Psoas muscle (tissue), 8 donors: ENCODE data around the gene SASS6. TPM values are rescaled to one million over a fixed set of nuclear protein-coding genes. Genes with fewer than 3 reads are reported as not detected.

Experiments used
- ATAC-seq, 4 donors: fragments of 200-7000 bp; cut with Tn5 transposase; one replicate each; pipeline ENCODE4 v1.9.1; 2020; ENCODE audit warnings: moderate library complexity in 3 of 4, mild to moderate bottlenecking in 2 of 4
- DNase-seq, 2 donors: peaks; one replicate each; pipeline ENCODE4 v3.0.0-alpha.2; 2020
- H3K27ac ChIP-seq: fragments of 200-600 bp; one replicate; pipeline ENCODE4 v1.8.0; 2022
- H3K27me3 ChIP-seq, 3 donors: fragments of 200-600 bp in 1 of 3; one replicate each; pipeline versions ENCODE4 v1.6.1 to v1.8.0; 2013 to 2022; ENCODE audit warnings: low read length in 2 of 3, mild to moderate bottlenecking in 2 of 3, moderate library complexity in 1 of 3; ENCODE audit not compliant: insufficient read depth in 3 of 3
- H3K36me3 ChIP-seq, 2 donors: fragments of 200-600 bp in 1 of 2; one replicate each; pipeline versions ENCODE4 v1.6.1 to v1.8.0; 2013 to 2022; ENCODE audit warnings: low read depth in 1 of 2, mild to moderate bottlenecking in 1 of 2, moderate library complexity in 1 of 2; ENCODE audit not compliant: insufficient read depth in 1 of 2
- H3K4me1 ChIP-seq: fragments of 200-600 bp; one replicate; pipeline ENCODE4 v1.8.0; 2022
- H3K4me3 ChIP-seq: fragments of 200-600 bp; one replicate; pipeline ENCODE4 v1.8.0; 2022; ENCODE audit warnings: mild to moderate bottlenecking
- H3K9me3 ChIP-seq: fragments of 200-600 bp; one replicate; pipeline ENCODE4 v1.8.0; 2022
- WGBS, 3 donors: extraction: QIAGEN DNeasy Blood & Tissue Kit; methylation state at CpG; one replicate each; pipeline versions ENCODE4 v1.1.6 to v1.1.7; 2013; 5-methylcytosine and 5-hydroxymethylcytosine counted together
- intact Hi-C, 2 donors: fragments of 100-400 bp; cut with DNase I; formaldehyde crosslinking; loops; one replicate each; pipeline versions ENCODE4 v1.11.0 to v1.14.2; 2022
- polyA plus RNA-seq, 3 donors: library from polyadenylated mRNA; stranded (reverse); fragments of 200-250 nt; gene quantifications; one replicate each; pipeline ENCODE4 v1.2.3, GENCODE V29; 2013
- total RNA-seq, 4 donors: library from RNA; stranded (reverse); fragmentation: NEBNext Ultra II Directional in 2 of 4; extraction: Animal tissue kit (Norgen Biotek cat#: 25700) in 2 of 4; gene quantifications; one replicate each; pipeline versions ENCODE4 v1.2.1 to v1.2.4, GENCODE V29; 2021 to 2023
- TF ChIP-seq, protein P1 (sequence below): fragments of 200-600 bp; IDR thresholded peaks from one replicate; pipeline ENCODE4 v1.8.0; 2022; ENCODE audit warnings: antibody characterized with exemption
- donor health status: healthy with polysubstance abuse.
- donor health status: DM: no; HTN: no; CAD: no; lungs with moderate emphysema.
- donor health status: Bipolar disorder and iron deficiency.
- donor health status: healthy.
- donor health status: DM: yes; HTN: yes; CAD: no.
- donor health status: DM: no; HTN: no; CAD: no.
- donor health status: DM: no; HTN: no; CAD: no.
- donor health status: DM: yes; HTN: yes; CAD: no.

SASS6 gene
- total and polyA plus RNA-seq, 7 donors: 1.1 to 2.4 (median 1.4) TPM

DNA sequence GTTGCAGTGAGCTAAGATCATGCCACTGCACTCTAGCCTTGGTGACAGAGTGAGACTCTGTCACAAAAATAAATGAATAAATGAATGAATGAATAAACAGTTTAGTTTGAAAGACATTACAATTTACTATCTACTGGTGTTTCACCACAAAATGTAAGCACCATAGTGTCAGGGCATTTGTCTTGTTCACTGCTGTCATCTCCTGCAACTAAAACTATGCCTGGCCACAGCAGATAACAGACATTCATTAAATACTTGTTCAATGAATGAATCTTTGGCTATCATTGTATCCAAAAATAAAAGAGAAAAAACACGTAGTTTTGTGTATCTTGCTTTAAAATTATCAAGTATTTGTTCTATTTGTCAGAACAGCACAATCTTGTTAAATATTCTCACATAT is 32.5 kb downstream of the SASS6 start:
- TF ChIP-seq, protein P1, sequence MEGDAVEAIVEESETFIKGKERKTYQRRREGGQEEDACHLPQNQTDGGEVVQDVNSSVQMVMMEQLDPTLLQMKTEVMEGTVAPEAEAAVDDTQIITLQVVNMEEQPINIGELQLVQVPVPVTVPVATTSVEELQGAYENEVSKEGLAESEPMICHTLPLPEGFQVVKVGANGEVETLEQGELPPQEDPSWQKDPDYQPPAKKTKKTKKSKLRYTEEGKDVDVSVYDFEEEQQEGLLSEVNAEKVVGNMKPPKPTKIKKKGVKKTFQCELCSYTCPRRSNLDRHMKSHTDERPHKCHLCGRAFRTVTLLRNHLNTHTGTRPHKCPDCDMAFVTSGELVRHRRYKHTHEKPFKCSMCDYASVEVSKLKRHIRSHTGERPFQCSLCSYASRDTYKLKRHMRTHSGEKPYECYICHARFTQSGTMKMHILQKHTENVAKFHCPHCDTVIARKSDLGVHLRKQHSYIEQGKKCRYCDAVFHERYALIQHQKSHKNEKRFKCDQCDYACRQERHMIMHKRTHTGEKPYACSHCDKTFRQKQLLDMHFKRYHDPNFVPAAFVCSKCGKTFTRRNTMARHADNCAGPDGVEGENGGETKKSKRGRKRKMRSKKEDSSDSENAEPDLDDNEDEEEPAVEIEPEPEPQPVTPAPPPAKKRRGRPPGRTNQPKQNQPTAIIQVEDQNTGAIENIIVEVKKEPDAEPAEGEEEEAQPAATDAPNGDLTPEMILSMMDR: no peak
- no peak overlapping the region for H3K4me3 ChIP-seq
- no peaks in the 10 kb centered on the region for H3K27me3 ChIP-seq
- H3K9me3 ChIP-seq: peaks cover 9% of the 10 kb centered on the region
- H3K4me1 ChIP-seq: no peaks in the 10 kb centered on the region
- 71 to 81% (median 74%) methylated on average over 1 of the region's 1 CpG for WGBS, 3 donors
- H3K36me3 ChIP-seq: peaks cover 7 to 56% of the 10 kb centered on the region in 2 donors
- ATAC-seq: no peak
- intact Hi-C loops: no loop called here
- DNase-seq: no peak
- H3K27ac ChIP-seq: no peak overlapping the region

DNA sequence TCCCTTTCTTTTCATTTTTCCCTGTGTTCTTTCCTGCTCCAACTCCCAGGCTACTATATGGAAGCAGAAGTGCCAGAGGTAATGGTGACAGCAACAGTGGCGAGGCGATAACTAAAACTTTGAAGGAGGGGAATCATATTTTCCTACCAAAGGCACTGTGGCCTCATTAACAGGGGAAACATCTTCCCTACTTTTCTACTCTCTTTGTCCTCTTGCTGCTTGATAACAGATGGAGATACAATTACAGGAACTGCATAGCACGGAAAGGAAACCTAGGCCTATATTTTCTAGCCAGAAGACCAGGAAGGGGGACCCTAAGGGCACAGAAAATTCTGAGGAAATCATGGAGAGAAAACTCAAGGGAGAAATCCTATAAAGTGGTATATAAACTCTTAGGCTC is 42.3 kb downstream of the SASS6 start:
- WGBS, 3 donors: 80 to 86% (median 82%) methylated on average over 3 of the region's 3 CpGs
- H3K36me3 ChIP-seq: peaks cover 0 to 30% of the 10 kb centered on the region in 2 donors
- intact Hi-C loops: no loop called here
- ATAC-seq (no peak), DNase-seq (no peak)
- no peak overlapping the region for H3K27ac ChIP-seq
- no peak overlapping the region for H3K4me3 ChIP-seq
- TF ChIP-seq, protein P1: no peak
- no peaks in the 10 kb centered on the region for H3K27me3 ChIP-seq
- peaks cover 6% of the 10 kb centered on the region for H3K9me3 ChIP-seq
- no peaks in the 10 kb centered on the region for H3K4me1 ChIP-seq

- H3K27me3 ChIP-seq: no peaks in the 10 kb centered on the region
- DNase-seq (no peak), ATAC-seq (no peak)
- H3K9me3 ChIP-seq: no peaks in the 10 kb centered on the region
- no peak overlapping the region for H3K4me3 ChIP-seq
- H3K27ac ChIP-seq: no peak overlapping the region
- WGBS, 3 donors: 93 to 100% (median 95%) methylated on average over 1 of the region's 1 CpG
- peaks cover 0 to 30% of the 10 kb centered on the region in 2 donors for H3K36me3 ChIP-seq
- TF ChIP-seq, protein P1: no peak
- H3K4me1 ChIP-seq: no peaks in the 10 kb centered on the region
- intact Hi-C loops: no loop called here
These were observed 43.6 kb downstream of the SASS6 start for GRCh38 chr1:100089082-100089481.

DNA sequence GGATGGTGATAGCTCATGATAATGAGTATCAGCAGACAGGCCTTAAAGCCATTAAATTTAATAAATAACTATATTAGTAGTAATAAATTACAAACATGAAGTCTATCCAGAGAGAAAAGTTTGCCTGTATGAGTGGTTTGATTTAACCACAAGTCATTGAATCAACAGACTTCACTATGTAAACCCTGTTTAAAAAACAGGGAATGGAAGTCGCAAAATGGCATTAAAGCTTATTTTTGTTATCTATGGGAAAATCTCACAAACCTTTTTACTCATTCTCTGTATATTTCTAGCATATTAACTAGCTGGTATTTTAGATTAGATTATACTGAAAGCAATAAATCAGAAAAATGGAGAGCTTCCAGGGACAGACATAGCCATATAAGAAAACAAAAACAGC is 45.3 kb downstream of the SASS6 start:
- peaks cover 0 to 38% of the 10 kb centered on the region in 2 donors for H3K36me3 ChIP-seq
- no peak for DNase-seq
- H3K27ac ChIP-seq: no peak overlapping the region
- no peak overlapping the region for H3K4me3 ChIP-seq
- ATAC-seq: no peak
- H3K9me3 ChIP-seq: no peaks in the 10 kb centered on the region
- TF ChIP-seq, protein P1: no peak
- WGBS, 3 donors: 93 to 95% (median 95%) methylated on average over 1 of the region's 1 CpG
- intact Hi-C loops: no loop called here
- H3K4me1 ChIP-seq: no peaks in the 10 kb centered on the region
- H3K27me3 ChIP-seq: no peaks in the 10 kb centered on the region

DNA sequence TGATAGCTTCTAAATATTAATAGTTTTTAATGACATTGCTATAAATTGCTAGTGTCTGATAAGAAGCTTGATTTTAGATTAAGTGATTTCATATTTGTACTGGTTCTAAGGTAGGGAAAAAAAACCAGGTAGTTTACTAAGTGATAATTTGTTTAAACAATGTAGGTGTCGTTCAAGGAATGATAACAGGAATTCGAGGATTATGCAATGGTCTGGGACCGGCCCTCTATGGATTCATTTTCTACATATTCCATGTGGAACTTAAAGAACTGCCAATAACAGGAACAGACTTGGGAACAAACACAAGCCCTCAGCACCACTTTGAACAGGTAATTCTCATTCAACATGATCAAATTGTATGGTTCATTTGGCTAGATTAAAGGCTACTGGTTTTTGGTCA is 52.4 kb downstream of the SASS6 start:
- TF ChIP-seq, protein P1: no peak

More for the DNA sequence above, 52.4 kb downstream of the SASS6 start:
- Histone ChIP-seq H3K27ac (no peak overlapping the region), H3K4me3 (no peak overlapping the region), H3K9me3 (no peaks in the 10 kb centered on the region), H3K27me3 (no peaks in the 10 kb centered on the region), H3K4me1 (no peaks in the 10 kb centered on the region), H3K36me3 (peaks cover 0 to 88% of the 10 kb centered on the region in 2 donors)
- DNase-seq (no peak), ATAC-seq (no peak)
- WGBS, 3 donors: 86 to 92% (median 90%) methylated on average over 3 of the region's 3 CpGs
- intact Hi-C loops: no loop called here
